ENCODE results near the gene IFITM2.

IFITM2 gene

DNA sequence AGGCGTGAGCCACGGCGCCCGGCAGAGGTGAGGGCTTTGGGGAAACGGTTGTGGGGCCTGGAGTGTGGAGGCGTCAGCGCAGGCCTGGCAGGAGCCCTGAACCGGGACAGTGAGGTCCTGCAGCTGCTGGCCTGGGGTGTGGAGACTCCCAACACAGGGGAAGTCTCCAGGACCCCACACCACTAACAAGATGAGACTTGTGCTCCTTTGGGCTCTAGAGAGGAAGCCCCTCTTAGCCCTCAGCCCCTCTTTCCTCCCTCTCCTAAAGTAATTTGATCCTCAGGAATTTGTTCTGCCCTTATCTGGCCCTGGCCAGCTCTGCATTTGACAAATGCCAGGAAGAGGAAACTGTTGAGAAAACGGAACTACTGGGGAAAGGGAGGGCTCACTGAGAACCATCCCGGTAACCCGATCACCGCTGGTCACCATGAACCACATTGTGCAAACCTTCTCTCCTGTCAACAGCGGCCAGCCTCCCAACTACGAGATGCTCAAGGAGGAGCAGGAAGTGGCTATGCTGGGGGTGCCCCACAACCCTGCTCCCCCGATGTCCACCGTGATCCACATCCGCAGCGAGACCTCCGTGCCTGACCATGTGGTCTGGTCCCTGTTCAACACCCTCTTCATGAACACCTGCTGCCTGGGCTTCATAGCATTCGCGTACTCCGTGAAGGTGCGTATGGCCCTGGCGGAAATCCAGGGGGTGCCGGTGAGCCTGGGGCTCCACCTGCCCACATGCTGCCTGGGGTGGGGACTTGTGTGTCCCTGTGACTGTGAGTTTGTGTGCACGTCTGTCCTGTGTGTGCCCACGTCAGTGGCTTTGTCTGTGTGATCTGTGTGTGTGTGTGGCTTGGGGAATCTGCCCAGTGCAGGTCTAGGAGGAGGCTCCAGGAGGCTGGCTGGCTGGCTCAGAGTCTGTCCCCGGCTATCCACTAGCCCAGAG lies at the start of gene IFITM2:
TSS of gene IFITM2 (plus strand) at position 51 of the 943 bp plus-strand sequence. CDS start at position 428, 377 bp downstream.
- DNase-seq: peak; percentile 75

DNA sequence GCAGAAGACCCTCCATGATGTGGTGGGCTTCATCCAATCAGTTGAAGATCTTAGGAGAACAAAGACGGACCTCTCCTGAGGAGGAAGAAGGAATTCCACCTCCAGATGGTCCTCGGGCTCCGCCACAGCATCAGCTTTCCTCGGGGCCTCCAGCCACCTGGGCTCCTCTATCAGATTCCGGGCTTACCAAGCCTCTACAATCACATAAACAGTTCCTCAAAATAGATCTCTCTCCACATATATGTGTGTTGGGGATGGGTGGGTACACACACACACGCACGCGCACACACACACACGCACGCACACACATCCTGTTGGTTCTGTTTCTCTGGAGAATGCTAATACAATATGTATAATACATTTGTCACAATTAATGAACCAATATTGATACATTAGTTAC lies 48.2 kb upstream of the IFITM2 start:
- DNase-seq: no peak

DNA sequence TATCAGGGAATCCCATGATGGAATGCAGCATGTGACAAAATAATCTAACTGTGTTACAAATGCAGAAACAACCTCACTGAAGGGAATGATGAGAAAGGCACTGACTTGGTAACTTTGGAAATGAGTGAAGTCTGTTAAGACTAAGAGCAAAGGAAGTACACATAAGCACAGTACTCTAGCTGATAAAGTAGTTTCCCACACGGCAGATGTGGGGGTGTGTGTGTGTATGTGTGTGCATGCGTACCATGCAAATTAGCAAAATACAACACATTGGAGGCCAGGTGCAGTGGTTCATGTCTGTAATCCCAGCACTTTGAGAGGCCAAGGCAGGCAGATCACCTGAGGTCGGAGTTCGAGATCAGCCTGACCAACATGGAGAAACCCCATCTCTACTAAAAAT lies 46.0 kb upstream of the IFITM2 start:
- DNase-seq: no peak

DNA sequence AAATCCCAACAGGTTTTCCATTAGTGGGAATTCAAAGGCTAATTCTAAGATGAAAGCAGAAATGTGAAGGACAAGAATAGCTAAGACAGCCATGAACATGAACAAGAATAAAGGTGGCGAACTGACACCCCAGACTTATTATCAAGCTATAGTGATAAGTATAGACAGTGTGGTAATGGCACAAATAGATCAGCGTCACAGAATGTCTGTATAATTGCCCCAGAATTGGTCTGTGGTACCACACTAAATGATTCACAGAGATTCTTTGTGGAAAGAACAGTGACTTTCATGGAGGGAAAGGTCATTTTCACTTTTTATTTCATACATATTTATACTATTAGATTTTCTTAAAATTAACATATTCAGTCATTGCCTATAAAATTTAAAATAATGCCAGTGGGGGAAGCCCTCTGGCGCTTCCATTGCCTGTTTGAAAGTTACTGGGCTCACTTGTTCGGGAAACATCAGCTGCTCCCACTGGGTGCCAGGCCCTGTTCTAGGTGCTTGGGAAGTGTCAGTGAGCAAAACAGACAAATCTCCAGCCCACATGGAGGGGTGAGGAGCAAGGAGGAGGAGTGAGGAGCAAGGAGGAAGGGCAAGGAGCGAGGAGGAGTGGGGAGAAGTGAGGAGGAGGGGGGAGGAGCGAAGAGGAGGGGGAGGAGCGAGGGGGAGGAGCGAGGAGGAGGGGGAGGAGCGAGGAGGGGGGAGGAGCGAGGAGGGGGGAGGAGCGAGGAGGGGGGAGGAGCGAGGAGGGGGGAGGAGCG lies 40.8 kb upstream of the IFITM2 start:
- DNase-seq: no peak

DNA sequence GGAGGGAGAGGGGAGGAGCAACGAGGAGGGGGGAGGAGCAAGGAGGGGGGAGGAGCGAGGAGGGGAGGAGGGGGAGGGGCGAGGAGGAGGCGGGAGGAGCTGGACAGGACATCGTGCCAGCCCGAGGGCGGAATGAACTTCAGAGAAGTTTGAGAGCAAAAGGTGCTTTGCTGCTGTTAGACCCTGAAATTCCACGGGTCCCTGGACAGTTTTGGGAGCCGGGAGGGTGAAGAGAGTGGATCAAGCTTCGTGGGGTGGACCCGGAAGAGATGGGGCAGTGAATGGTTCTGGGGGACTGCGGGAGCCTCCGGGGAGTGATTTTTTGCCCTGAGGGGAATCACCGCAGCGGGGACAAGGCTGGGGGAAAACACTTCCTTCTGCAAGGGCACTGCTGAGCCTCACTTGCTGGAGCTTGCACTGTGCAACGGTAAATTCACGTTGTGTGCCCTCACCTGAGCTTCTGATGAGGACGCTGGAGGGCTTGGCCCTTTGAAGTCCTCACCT lies 40.1 kb upstream of the IFITM2 start:
- DNase-seq: peak; percentile 68

DNA sequence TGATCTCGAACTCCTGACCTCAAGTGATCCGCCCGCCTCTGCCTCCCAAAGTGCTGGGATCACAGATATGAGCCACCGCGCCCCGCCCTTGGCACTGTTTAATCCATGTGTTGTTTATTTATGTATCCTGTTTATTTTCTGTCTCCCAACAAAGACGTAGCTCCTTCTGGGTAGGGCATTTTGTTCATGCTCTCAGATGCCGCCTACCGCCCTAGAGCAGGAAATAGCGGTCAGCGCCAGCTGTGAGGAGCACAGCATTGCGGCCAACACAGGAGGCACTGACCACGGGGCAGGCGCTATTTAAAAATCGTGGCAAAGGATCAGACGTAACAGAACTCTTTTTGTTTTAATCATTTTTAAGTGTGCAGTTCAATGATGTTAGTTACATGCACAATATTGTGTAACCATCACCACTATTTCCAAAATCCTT lies 38.9 kb upstream of the IFITM2 start:
- DNase-seq: peak; percentile 74

DNA sequence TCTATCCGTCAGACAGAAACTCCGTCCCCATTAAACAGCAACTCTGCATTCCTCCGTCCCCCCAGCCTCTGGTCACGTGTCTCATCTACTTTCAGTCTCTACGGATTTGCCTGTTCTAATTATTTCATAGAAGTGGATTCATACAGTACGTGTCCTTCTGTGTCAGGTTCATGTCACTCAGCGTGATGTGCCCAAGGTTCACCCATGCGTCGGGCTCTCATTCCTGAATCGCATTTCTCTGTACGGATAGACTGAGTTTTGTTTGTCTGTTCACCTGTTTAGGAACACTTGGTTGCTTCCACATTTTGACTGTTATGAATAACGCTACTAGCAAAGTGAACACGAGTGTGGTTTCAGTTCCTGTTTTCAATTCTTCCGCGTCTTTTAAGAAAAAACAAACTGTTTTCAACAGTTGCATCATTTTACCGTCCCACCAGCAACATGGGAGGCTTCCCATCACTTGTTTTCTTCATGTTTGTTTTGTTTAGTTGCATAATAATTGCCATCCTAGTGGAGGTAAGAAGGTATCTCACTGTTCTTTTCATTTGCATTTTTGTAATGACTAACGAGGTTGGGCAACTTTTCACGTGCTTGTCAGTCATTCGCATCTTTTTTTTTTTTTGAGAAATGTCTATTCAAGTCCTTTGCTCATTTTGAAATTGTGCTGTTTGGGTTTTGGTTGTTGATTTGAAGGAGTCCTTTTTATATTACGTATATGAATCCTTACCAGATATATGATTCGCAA lies 38.3 kb upstream of the IFITM2 start:
- peak; percentile 69 for DNase-seq

DNA sequence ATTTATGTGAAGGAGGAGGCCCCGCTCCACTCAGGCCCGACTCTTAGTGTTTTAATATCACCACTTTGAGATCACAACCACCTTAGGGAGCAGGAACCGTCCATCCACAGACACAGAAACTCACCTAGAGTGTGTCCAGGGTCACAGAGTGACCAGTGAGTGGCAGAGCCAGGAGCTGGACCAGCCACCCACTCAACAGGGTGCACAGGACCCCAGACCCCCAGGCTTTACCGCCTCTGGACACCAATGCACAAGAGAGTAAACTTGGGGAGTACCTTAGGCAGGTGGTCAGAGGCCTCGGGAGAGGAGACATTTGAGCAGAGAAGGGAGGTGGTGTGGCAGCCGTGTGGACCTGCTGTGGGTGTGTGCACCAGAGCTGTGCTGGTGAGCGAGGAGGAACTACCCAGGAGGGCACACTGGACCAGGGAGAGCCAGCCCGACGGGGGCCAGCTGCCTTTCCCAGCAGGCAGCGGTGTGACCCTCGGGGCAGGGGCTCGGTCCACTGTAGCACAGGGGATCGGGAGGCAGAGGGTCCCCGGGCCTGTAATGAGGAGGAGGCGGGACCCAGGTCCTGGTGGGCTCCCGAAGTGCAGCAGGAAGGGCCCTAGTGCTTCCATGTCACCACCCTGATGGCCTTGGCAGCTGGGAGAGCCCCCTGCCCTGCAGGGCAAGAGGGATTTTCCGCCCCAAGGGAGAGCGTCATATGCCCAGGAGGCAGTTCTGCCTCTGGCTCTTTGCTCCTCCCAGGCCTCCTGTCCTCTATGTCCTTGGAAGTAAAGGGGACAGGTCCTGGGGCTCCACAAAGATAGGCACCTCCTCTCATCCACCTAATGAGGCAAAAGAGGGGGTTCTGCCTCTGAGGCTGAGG lies 36.9 kb upstream of the IFITM2 start:
- DNase-seq: no peak

DNA sequence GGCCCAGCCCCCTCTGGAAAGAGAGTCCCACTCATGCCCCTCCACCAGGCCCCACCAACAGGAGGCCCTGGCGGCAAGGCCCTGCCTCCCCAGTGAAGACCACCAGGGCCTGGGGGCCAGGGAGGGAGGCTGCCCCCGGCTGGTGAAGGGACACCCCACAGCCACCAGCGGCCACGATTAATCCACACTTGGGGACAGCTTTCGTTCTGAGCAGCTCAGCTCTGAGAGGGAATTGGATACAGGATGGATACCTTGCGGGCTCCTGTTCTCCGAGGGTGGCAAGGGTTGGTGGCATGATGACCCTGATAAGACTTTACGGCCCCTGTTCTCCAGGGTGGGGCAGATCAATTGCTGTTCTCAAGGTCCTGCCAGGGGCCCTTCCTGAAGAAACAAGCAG lies 36.3 kb upstream of the IFITM2 start:
- DNase-seq: no peak

DNA sequence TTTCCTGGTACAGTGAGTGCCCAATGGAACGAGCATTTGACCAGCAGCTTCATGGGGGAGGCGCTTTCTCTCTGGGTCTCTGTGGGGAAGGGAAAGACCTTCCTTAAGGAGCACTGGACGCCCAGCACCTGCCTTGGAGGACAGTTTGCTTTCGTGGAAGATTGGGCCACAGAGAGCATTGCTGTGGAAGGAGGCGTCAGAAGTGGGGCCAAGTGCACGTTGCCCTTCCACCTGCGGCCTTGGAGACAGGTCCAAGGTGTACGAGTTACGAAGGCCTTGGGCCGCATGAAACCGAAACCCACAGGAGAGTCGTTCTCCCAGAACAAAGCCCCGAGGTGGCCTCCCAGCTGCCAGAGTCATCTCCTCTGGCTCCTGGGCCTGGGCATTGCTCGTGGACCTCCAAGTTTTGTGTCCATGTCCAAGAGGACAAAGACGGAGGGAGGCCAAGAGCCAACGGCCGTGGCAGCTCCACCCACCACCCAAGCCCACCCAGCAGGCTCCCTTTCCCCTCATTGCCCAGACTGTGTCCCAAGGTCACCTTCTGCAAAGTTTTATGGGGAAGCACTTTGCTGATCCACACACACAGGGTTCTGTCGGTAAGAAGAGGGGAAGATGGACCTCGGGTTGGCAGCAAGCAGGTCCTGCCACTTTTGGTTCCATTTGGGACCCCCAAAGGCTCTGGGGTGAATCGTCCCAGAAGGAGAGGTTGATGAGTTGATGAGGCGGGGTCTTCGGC lies 35.3 kb upstream of the IFITM2 start:
- DNase-seq: no peak

DNA sequence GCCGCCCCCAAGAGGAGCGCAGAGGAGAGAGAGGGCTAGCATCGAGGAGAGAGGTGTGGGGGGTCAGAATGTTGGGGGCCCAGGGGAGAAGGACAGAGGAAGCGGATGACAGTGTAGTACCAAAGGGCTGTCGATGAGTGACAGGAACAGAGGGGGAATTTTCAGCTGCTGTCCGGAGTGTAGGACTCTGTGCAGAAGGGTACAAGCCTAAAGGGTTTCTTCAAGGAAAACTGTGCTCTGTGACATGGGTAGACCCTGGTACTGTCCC lies 34.8 kb upstream of the IFITM2 start:
- no peak for DNase-seq

DNA sequence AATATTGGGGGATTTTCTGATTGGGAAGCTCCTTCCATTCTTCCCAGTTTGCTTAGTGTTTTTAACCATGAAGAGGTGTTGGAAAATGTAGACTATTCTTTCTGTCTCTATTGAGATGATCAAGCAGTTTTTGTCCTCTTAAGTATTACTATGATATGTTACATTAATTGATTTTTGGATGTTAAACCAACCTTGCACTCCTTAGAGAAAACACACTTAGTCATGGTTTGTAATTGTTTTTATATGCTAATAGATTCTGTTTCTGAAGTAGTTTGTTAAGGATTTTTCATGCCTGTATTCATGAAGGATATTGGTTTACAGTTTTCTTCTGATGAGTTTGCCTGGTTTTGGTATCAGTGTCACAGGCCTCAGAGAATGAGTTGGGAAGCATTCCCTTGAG lies 31.4 kb upstream of the IFITM2 start:
- no peak for DNase-seq

DNA sequence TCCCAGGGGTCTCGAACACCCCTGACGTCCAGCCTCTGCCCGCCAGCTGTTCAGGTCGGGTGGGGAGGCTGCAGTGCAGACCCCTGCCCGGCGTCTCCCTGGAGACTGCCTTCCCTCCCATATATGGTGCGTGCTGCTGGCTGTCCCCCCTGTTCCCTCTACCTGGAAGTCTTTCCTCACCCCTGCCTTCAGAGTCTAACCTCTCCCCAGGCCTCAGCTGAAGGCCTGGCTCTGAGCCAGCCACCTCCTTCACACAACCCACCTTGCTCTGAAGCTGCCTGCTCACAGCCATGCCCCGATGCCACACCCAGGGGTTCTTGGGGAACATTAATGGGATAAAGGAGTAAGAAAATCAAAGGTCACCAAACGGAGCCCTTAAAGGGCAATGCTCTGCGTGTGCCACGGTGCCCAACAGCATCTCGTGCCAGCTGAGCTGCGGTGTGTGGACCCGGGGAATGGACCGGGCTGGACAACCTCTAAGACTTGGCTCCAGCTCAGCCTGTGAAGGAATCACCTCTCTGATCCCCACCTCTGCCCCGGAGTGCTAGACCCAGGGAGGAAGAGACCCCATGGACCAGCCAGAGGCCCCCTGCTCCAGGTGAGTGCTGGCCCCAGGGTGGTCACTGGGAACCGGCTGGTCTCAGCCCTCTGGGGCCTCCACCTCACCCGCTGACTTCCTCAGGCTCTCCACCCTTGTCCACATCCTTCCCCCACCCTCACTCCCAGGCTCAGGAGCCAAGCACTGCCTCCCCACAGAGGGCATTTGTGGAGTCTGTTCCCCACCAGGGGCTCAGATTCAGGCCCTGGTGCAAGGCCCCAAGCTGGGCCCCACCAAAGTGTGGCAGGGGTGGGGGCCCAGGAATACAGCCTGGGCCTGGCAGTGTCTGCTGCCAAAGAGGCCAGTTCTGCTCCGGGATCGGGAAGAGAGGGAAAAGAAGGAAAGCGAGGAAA lies 29.3 kb upstream of the IFITM2 start, which contains the start of gene NLRP6:
TSS of gene NLRP6 (plus strand) at position 407 of the 951 bp plus-strand sequence. CDS start at position 570, 163 bp downstream.
- DNase-seq: no peak

DNA sequence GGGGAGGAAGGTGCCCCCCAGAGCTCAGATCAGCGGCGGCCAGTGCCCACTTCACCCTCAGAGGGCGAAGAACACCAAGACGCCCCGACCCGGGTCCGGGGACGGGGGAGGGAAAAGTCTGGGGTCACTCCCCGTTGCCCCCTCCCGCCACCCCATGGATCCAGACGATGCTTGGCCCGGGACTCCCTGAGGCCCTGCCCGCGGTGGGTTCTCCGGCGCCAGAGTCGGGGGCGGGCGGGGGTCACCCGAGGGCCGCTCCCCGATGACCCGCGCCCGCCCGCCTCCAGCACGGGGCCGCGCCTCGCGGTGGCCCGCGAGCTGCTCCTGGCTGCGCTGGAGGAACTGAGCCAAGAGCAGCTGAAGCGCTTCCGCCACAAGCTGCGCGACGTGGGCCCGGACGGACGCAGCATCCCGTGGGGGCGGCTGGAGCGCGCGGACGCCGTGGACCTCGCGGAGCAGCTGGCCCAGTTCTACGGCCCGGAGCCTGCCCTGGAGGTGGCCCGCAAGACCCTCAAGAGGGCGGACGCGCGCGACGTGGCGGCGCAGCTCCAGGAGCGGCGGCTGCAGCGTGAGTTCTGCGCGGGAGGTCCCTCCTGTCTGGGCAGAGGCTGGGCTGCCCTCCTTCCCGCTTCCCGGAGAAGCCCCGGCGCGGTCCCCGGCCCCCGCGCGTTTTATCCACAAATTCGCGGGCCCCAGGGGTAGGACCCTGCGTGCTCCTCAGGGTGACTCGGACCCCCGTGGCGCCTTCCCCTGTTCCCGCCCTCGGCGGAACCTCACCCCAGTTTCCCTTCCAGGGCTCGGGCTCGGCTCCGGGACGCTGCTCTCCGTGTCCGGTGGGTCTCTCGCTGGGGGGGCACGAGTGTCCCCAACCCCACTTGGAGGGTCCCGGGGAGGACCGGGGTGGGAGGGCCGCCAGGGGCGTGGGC lies 28.3 kb upstream of the IFITM2 start:
- no peak for DNase-seq

DNA sequence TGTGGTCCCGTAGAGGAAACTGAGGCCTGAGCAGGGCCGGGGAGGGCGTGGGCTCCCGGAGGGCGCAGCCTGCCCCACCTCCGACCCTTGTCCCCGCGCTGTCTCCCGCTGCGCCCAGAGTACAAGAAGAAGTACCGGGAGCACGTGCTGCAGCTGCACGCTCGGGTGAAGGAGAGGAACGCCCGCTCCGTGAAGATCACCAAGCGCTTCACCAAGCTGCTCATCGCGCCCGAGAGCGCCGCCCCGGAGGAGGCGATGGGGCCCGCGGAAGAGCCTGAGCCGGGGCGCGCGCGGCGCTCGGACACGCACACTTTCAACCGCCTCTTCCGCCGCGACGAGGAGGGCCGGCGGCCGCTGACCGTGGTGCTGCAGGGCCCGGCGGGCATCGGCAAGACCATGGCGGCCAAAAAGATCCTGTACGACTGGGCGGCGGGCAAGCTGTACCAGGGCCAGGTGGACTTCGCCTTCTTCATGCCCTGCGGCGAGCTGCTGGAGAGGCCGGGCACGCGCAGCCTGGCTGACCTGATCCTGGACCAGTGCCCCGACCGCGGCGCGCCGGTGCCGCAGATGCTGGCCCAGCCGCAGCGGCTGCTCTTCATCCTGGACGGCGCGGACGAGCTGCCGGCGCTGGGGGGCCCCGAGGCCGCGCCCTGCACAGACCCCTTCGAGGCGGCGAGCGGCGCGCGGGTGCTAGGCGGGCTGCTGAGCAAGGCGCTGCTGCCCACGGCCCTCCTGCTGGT lies 27.5 kb upstream of the IFITM2 start:
- peak; percentile 51 for DNase-seq

DNA sequence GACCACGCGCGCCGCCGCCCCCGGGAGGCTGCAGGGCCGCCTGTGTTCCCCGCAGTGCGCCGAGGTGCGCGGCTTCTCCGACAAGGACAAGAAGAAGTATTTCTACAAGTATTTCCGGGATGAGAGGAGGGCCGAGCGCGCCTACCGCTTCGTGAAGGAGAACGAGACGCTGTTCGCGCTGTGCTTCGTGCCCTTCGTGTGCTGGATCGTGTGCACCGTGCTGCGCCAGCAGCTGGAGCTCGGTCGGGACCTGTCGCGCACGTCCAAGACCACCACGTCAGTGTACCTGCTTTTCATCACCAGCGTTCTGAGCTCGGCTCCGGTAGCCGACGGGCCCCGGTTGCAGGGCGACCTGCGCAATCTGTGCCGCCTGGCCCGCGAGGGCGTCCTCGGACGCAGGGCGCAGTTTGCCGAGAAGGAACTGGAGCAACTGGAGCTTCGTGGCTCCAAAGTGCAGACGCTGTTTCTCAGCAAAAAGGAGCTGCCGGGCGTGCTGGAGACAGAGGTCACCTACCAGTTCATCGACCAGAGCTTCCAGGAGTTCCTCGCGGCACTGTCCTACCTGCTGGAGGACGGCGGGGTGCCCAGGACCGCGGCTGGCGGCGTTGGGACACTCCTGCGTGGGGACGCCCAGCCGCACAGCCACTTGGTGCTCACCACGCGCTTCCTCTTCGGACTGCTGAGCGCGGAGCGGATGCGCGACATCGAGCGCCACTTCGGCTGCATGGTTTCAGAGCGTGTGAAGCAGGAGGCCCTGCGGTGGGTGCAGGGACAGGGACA lies 26.7 kb upstream of the IFITM2 start:
- peak; percentile 41 for DNase-seq

DNA sequence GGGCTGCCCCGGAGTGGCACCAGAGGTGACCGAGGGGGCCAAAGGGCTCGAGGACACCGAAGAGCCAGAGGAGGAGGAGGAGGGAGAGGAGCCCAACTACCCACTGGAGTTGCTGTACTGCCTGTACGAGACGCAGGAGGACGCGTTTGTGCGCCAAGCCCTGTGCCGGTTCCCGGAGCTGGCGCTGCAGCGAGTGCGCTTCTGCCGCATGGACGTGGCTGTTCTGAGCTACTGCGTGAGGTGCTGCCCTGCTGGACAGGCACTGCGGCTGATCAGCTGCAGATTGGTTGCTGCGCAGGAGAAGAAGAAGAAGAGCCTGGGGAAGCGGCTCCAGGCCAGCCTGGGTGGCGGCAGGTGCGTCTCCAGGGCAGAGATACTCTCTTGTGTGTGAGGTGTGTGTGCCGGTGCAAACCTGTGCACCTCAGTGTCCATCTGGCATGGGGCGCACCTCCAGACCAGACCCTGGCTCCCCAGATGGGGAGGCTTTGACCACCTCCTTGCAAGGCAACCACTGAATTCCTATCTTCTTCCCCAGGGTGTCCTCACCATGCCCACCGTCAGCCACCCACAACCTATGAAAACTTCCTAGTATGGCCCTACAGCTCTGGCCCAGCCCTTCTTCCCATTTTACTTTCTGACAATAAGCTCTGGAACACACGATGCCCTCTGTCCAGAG lies 26.0 kb upstream of the IFITM2 start:
- no peak for DNase-seq
